ENCODE data around the gene ASTL. TPM values are rescaled to one million over a fixed set of nuclear protein-coding genes. Genes with fewer than 3 reads are reported as not detected.

The ASTL gene
- total RNA-seq, 1 experiment from 2014 or later: 0.23 TPM

DNA sequence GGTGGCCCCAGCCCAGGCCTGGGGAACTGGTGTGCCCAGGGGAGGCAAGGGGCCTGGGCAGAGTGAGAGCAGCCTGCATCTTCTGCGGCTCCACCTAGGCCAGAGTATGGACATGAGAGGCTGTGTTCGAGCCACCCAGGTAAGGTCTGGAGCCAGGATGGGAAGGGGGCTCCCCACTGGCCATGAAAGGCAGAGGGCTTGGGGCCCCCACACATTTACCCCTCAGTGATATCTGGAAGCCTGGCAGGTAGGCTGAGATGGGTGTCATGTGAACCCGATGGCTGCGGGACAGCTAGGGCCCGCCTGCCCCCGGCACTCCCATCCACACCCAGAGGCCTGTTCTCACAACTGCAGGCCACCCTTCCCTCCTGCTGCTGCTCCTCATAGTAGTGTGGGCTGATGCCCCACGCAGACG is 35.1 kb downstream of the ASTL start:
- Mint-ChIP-seq H3K36me3 (ENCODE audit: insufficient read depth, unreplicated experiment) (no peaks in the 10 kb centered on the region), H3K27ac (ENCODE audit: unreplicated experiment) (no peak overlapping the region), H3K9me3 (ENCODE audit: unreplicated experiment) (no peaks in the 10 kb centered on the region), H3K4me1 (ENCODE audit: low read depth, unreplicated experiment) (no peaks in the 10 kb centered on the region), H3K27me3 (ENCODE audit: insufficient read depth, unreplicated experiment) (no peaks in the 10 kb centered on the region), H3K4me3 (ENCODE audit: unreplicated experiment) (no peak overlapping the region)
- DNase-seq: peak in 1 of 2 experiments; percentile 27
- intact Hi-C loops (cut with micrococcal nuclease; ENCODE audit: unreplicated experiment): no loop called here
- ChIA-PET CTCF (interaction anchor here (1.2 to 1.4 kb wide), 2 partner anchors 14 to 110 kb away, joined by 3 to 4 read pairs; no protein-coding TSS in a partner anchor), POLR2A (no interaction called here)
- Histone ChIP-seq H3K9me3 (peaks cover 7% of the 10 kb centered on the region; the same call in 1 of the 2 replicates), H3K27me3 (replicated peaks; ENCODE audit: control insufficient read depth, insufficient read depth, low read length) (no peaks in the 10 kb centered on the region), H3K36me3 (ENCODE audit: control insufficient read depth, insufficient read depth, low read length) (no peaks in the 10 kb centered on the region), H3K4me1 (peaks cover 1% of the 10 kb centered on the region; the same call in 1 of the 2 replicates), H3K4me3 (ENCODE audit: low read depth, low read length) (no peak overlapping the region)
- BruUV-seq (replicated peaks): no TSS peak
- TF ChIP-seq, protein P1, sequence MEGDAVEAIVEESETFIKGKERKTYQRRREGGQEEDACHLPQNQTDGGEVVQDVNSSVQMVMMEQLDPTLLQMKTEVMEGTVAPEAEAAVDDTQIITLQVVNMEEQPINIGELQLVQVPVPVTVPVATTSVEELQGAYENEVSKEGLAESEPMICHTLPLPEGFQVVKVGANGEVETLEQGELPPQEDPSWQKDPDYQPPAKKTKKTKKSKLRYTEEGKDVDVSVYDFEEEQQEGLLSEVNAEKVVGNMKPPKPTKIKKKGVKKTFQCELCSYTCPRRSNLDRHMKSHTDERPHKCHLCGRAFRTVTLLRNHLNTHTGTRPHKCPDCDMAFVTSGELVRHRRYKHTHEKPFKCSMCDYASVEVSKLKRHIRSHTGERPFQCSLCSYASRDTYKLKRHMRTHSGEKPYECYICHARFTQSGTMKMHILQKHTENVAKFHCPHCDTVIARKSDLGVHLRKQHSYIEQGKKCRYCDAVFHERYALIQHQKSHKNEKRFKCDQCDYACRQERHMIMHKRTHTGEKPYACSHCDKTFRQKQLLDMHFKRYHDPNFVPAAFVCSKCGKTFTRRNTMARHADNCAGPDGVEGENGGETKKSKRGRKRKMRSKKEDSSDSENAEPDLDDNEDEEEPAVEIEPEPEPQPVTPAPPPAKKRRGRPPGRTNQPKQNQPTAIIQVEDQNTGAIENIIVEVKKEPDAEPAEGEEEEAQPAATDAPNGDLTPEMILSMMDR (IDR thresholded peaks at IDR 0.05; ENCODE audit: insufficient read depth in 1 of 2, low read depth in 1 of 2, low read length in 1 of 2, severe bottlenecking in 1 of 2, unreplicated experiment in 1 of 2): no peak

DNA sequence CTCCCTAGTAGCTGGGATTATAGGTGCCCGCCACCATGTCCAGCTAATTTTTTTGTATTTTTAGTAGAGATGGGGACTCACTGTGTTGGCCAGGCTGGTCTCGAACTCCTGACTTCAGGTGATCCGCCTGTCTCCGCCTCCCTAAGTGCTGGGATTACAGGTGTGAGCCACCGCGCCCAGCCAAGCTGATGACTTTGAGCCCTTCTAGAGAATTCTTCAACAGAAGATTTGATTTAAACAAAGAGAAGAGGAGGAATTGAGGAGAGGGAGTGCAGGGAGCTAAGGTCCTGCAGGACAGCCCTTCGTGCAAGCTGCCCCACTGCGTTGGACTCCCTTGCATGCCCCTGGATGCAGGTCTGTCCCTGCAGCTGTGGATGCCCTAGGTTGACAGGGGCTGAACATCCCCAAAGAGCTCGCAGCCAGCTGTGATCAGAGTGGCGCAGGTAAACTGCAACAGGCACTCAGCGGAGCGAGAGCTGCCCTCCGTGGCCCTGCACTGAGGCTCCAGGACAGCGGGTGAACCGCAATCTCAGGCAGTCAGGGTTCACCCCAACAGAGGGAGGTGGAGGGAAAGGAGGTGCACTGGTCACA is 35.6 kb downstream of the ASTL start:
- Mint-ChIP-seq H3K27ac (ENCODE audit: unreplicated experiment) (no peak overlapping the region), H3K4me3 (ENCODE audit: unreplicated experiment) (no peak overlapping the region), H3K27me3 (ENCODE audit: insufficient read depth, unreplicated experiment) (no peaks in the 10 kb centered on the region), H3K36me3 (ENCODE audit: insufficient read depth, unreplicated experiment) (no peaks in the 10 kb centered on the region), H3K9me3 (ENCODE audit: unreplicated experiment) (no peaks in the 10 kb centered on the region), H3K4me1 (ENCODE audit: low read depth, unreplicated experiment) (no peaks in the 10 kb centered on the region)
- H3K4me3 ChIP-seq (ENCODE audit: low read depth, low read length): no peak overlapping the region
- H3K9me3 ChIP-seq: peaks cover 7% of the 10 kb centered on the region; the same call in 1 of the 2 replicates
- intact Hi-C loops (cut with micrococcal nuclease; ENCODE audit: unreplicated experiment): no loop called here
- peak in 1 of 2 experiments; percentile 22 for DNase-seq
- ChIA-PET CTCF (interaction anchor here (0.8 to 1.4 kb wide), 3 partner anchors 14 to 110 kb away, joined by 3 to 4 read pairs (median 4); no protein-coding TSS in a partner anchor), POLR2A (no interaction called here)
- BruUV-seq (replicated peaks): no TSS peak
- H3K4me1 ChIP-seq: no peaks in the 10 kb centered on the region
- no peaks in the 10 kb centered on the region for H3K27me3 ChIP-seq (replicated peaks; ENCODE audit: control insufficient read depth, insufficient read depth, low read length)
- TF ChIP-seq, protein P1 (IDR thresholded peaks at IDR 0.05; ENCODE audit: insufficient read depth in 1 of 2, low read depth in 1 of 2, low read length in 1 of 2, severe bottlenecking in 1 of 2, unreplicated experiment in 1 of 2): no peak
- no peaks in the 10 kb centered on the region for H3K36me3 ChIP-seq (ENCODE audit: control insufficient read depth, insufficient read depth, low read length)

DNA sequence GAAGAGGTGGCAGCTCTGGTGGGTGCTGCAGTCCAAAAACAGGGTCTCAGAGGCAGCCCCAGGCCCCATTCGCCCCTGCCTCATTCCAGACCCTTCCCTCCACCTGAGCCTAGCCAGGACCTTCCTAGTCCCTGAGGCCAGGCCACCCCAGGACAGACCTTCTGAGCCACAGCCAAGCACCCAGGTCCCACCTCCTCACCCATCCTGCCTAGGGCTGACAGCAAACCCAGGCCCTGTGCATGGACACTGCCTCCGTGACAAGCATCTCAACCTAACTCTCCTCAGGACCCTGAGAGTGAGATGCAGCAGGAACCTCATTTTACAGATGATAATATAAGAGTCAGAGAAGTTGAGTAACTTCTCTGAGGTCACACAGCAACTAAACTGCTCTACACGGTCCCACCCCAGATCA is 37.4 kb downstream of the ASTL start:
- ChIA-PET POLR2A (no interaction called here), CTCF (no interaction called here)
- Mint-ChIP-seq H3K27ac (ENCODE audit: unreplicated experiment) (no peak overlapping the region), H3K27me3 (ENCODE audit: insufficient read depth, unreplicated experiment) (no peaks in the 10 kb centered on the region), H3K9me3 (ENCODE audit: unreplicated experiment) (no peaks in the 10 kb centered on the region), H3K36me3 (ENCODE audit: insufficient read depth, unreplicated experiment) (no peaks in the 10 kb centered on the region), H3K4me3 (ENCODE audit: unreplicated experiment) (no peak overlapping the region), H3K4me1 (ENCODE audit: low read depth, unreplicated experiment) (no peaks in the 10 kb centered on the region)
- DNase-seq: peak in 1 of 2 experiments; percentile 25
- H3K36me3 ChIP-seq (ENCODE audit: control insufficient read depth, insufficient read depth, low read length): no peaks in the 10 kb centered on the region
- intact Hi-C loops (cut with micrococcal nuclease; ENCODE audit: unreplicated experiment): no loop called here
- no peaks in the 10 kb centered on the region for H3K27me3 ChIP-seq (replicated peaks; ENCODE audit: control insufficient read depth, insufficient read depth, low read length)
- peaks cover 7% of the 10 kb centered on the region; the same call in 1 of the 2 replicates for H3K9me3 ChIP-seq
- BruUV-seq (replicated peaks): no TSS peak
- no peaks in the 10 kb centered on the region for H3K4me1 ChIP-seq
- H3K4me3 ChIP-seq (ENCODE audit: low read depth, low read length): no peak overlapping the region
- TF ChIP-seq, protein P1 (IDR thresholded peaks at IDR 0.05; ENCODE audit: insufficient read depth in 1 of 2, low read depth in 1 of 2, low read length in 1 of 2, severe bottlenecking in 1 of 2, unreplicated experiment in 1 of 2): no peak
